ENCODE results near the gene DNM2. TPM values are rescaled to one million over a fixed set of nuclear protein-coding genes. Genes with fewer than 3 reads are reported as not detected.
A peak's percentile ranks its signal among the peaks of the same experiment; 100 is the strongest.
"Not testable (repeated sequence)": the region's sequence is repeated elsewhere in the genome, so short reads cannot be mapped to it uniquely, and the experiment has no call there.

DNM2 gene
- total RNA-seq, 1 experiment from 2014 or later = 362 TPM

GRCh38 chr19:10837649-10838048, 119.8 kb downstream of the DNM2 start:
- DNase-seq (ENCODE audit: low read depth); in situ Hi-C loops (cut with HindIII; ENCODE audit: low pct_unique_long_range_greater_than_20kb, low sequenced_read_pairs): not testable (repeated sequence)

- in situ Hi-C loops (cut with HindIII; ENCODE audit: low pct_unique_long_range_greater_than_20kb, low sequenced_read_pairs) = no loop called here
- no peak for DNase-seq (ENCODE audit: low read depth)
Observed at GRCh38 chr19:10838377-10838776, 120.5 kb downstream of the DNM2 start.

GRCh38 chr19:10839114-10840050, 121.5 kb downstream of the DNM2 start:
- in situ Hi-C loops (cut with HindIII; ENCODE audit: low pct_unique_long_range_greater_than_20kb, low sequenced_read_pairs) = no loop called here
- no peak for DNase-seq (ENCODE audit: low read depth)

GRCh38 chr19:10842788-10843187, 124.9 kb downstream of the DNM2 start:
- DNase-seq (ENCODE audit: low read depth) = no peak
- in situ Hi-C loops (cut with HindIII; ENCODE audit: low pct_unique_long_range_greater_than_20kb, low sequenced_read_pairs) = no loop called here

GRCh38 chr19:10846500-10847202, 128.8 kb downstream of the DNM2 start:
- in situ Hi-C loops (cut with HindIII; ENCODE audit: low pct_unique_long_range_greater_than_20kb, low sequenced_read_pairs) = no loop called here
- no peak for DNase-seq (ENCODE audit: low read depth)

- DNase-seq (ENCODE audit: low read depth) = no peak
- in situ Hi-C loops (cut with HindIII; ENCODE audit: low pct_unique_long_range_greater_than_20kb, low sequenced_read_pairs) = no loop called here
Observed at GRCh38 chr19:10848230-10848856, 130.5 kb downstream of the DNM2 start, which contains the start of gene C19orf38. C19orf38 (plus strand) TSS chr19:10848415; CDS start chr19:10848509, 94 bp downstream.

GRCh38 chr19:10850631-10851030, 132.8 kb downstream of the DNM2 start:
- no peak for DNase-seq (ENCODE audit: low read depth)
- in situ Hi-C loops (cut with HindIII; ENCODE audit: low pct_unique_long_range_greater_than_20kb, low sequenced_read_pairs) = no loop called here

GRCh38 chr19:10852098-10852800, 134.4 kb downstream of the DNM2 start:
- in situ Hi-C loops (cut with HindIII; ENCODE audit: low pct_unique_long_range_greater_than_20kb, low sequenced_read_pairs) = no loop called here
- DNase-seq (ENCODE audit: low read depth) = no peak

GRCh38 chr19:10852941-10853340, 135.1 kb downstream of the DNM2 start:
- no peak for DNase-seq (ENCODE audit: low read depth)
- in situ Hi-C loops (cut with HindIII; ENCODE audit: low pct_unique_long_range_greater_than_20kb, low sequenced_read_pairs) = no loop called here

- DNase-seq (ENCODE audit: low read depth) = no peak
- in situ Hi-C loops (cut with HindIII; ENCODE audit: low pct_unique_long_range_greater_than_20kb, low sequenced_read_pairs) = no loop called here
Observed at GRCh38 chr19:10854350-10855089, 136.6 kb downstream of the DNM2 start.

- in situ Hi-C loops (cut with HindIII; ENCODE audit: low pct_unique_long_range_greater_than_20kb, low sequenced_read_pairs) = no loop called here
- no peak for DNase-seq (ENCODE audit: low read depth)
Observed at GRCh38 chr19:10855879-10856522, 138.1 kb downstream of the DNM2 start.

- in situ Hi-C loops (cut with HindIII; ENCODE audit: low pct_unique_long_range_greater_than_20kb, low sequenced_read_pairs) = not testable (repeated sequence)
Observed at GRCh38 chr19:10856899-10857298, 139.0 kb downstream of the DNM2 start.

GRCh38 chr19:10858204-10858828, 140.4 kb downstream of the DNM2 start:
- no peak for DNase-seq (ENCODE audit: low read depth)
- in situ Hi-C loops (cut with HindIII; ENCODE audit: low pct_unique_long_range_greater_than_20kb, low sequenced_read_pairs) = no loop called here

More at GRCh38 chr19:10856899-10857298, 139.0 kb downstream of the DNM2 start:
- DNase-seq (ENCODE audit: low read depth) = not testable (repeated sequence)

- in situ Hi-C loops (cut with HindIII; ENCODE audit: low pct_unique_long_range_greater_than_20kb, low sequenced_read_pairs) = no loop called here
- DNase-seq (ENCODE audit: low read depth) = no peak
Observed at GRCh38 chr19:10861103-10861651, 143.3 kb downstream of the DNM2 start.

- in situ Hi-C loops (cut with HindIII; ENCODE audit: low pct_unique_long_range_greater_than_20kb, low sequenced_read_pairs) = no loop called here
- no peak for DNase-seq (ENCODE audit: low read depth)
Observed at GRCh38 chr19:10862561-10863106, 144.8 kb downstream of the DNM2 start.

- in situ Hi-C loops (cut with HindIII; ENCODE audit: low pct_unique_long_range_greater_than_20kb, low sequenced_read_pairs) = no loop called here
- peak; percentile 36 for DNase-seq (ENCODE audit: low read depth)
Observed at GRCh38 chr19:10863107-10863717, 145.3 kb downstream of the DNM2 start.

All from Caki2 (cell line).